Colonic mucosa (tissue), 4 donors: ENCODE results near the gene GPATCH4. TPM values are rescaled to one million over a fixed set of nuclear protein-coding genes. Genes with fewer than 3 reads are reported as not detected.

Experiments
- DNase-seq: peaks from one replicate; pipeline ENCODE4 v3.0.0-alpha.2; 2020
- H3K27ac ChIP-seq: fragments of 200-600 bp; one replicate; pipeline ENCODE4 v1.8.0; 2021
- H3K27me3 ChIP-seq: fragments of 200-600 bp; one replicate; pipeline ENCODE4 v1.8.0; 2021
- H3K36me3 ChIP-seq: fragments of 200-600 bp; one replicate; pipeline ENCODE4 v1.8.0; 2021
- H3K4me1 ChIP-seq: fragments of 200-600 bp; one replicate; pipeline ENCODE4 v1.8.0; 2021; ENCODE audit warnings: mild to moderate bottlenecking
- H3K4me3 ChIP-seq: fragments of 200-600 bp; one replicate; pipeline ENCODE4 v1.8.0; 2021
- H3K9ac ChIP-seq, 2 donors: one replicate each; pipeline ENCODE4 v1.7.0; 2013; ENCODE audit warnings: control low read depth in 2 of 2, low read depth in 2 of 2, low read length in 2 of 2
- H3K9me3 ChIP-seq: fragments of 200-600 bp; one replicate; pipeline ENCODE4 v1.8.0; 2021
- CTCF ChIP-seq: fragments of 200-600 bp; IDR thresholded peaks from one replicate; pipeline ENCODE4 v1.8.0; 2022; ENCODE audit warnings: antibody characterized with exemption, mild to moderate bottlenecking
- intact Hi-C: fragments of 100-400 bp; cut with DNase I; formaldehyde crosslinking; loops from one replicate; pipeline ENCODE4 v1.14.1; 2022
- total RNA-seq, 2 donors: library from RNA; stranded (reverse); fragmentation: NEBNext Ultra II Directional in 1 of 2; extraction: Animal tissue kit (Norgen Biotek cat#: 25700) in 1 of 2; gene quantifications; one replicate each; pipeline ENCODE4 v1.2.1, GENCODE V29; 2021
- donor health status: healthy.
- donor health status: DM: no; HTN: no; CAD: no.
- donor health status: DM: no; HTN: no; CAD: no.

GPATCH4 gene
- total RNA-seq, 2 donors from 2014 or later: 12.3 to 31.3 TPM

- intact Hi-C loops: no loop called here
- TF ChIP-seq CTCF: no peak
- H3K9me3 ChIP-seq: no peaks in the 10 kb centered on the region
- no peaks in the 10 kb centered on the region for H3K36me3 ChIP-seq
- no peaks in the 10 kb centered on the region for H3K4me1 ChIP-seq
- no peaks in the 10 kb centered on the region for H3K27me3 ChIP-seq
- no peak overlapping the region for H3K27ac ChIP-seq
- H3K4me3 ChIP-seq: no peak overlapping the region
- no peak for DNase-seq
- H3K9ac ChIP-seq: no peak overlapping the region
Observed at GRCh38 chr1:156550346-156550745, 50.9 kb downstream of the GPATCH4 start.

- H3K4me1 ChIP-seq: no peaks in the 10 kb centered on the region
- no peak for TF ChIP-seq CTCF
- intact Hi-C loops: no loop called here
Observed at GRCh38 chr1:156549831-156550230, 51.4 kb downstream of the GPATCH4 start.

GRCh38 chr1:156549390-156549789, 51.9 kb downstream of the GPATCH4 start:
- DNase-seq: no peak
- TF ChIP-seq CTCF: no peak
- intact Hi-C loops: no loop called here
- no peak overlapping the region for H3K4me3 ChIP-seq
- no peak overlapping the region for H3K9ac ChIP-seq
- no peaks in the 10 kb centered on the region for H3K27me3 ChIP-seq
- H3K9me3 ChIP-seq: no peaks in the 10 kb centered on the region
- no peak overlapping the region for H3K27ac ChIP-seq
- H3K36me3 ChIP-seq: no peaks in the 10 kb centered on the region
- H3K4me1 ChIP-seq: no peaks in the 10 kb centered on the region

More at GRCh38 chr1:156549831-156550230, 51.4 kb downstream of the GPATCH4 start:
- no peak for DNase-seq
- Histone ChIP-seq H3K36me3 (no peaks in the 10 kb centered on the region), H3K9ac (no peak overlapping the region), H3K9me3 (no peaks in the 10 kb centered on the region), H3K27me3 (no peaks in the 10 kb centered on the region), H3K27ac (no peak overlapping the region), H3K4me3 (no peak overlapping the region)

GRCh38 chr1:156547982-156548381, 53.3 kb downstream of the GPATCH4 start:
- TF ChIP-seq CTCF: no peak
- no peak overlapping the region for H3K27ac ChIP-seq
- H3K36me3 ChIP-seq: no peaks in the 10 kb centered on the region
- H3K4me1 ChIP-seq: no peaks in the 10 kb centered on the region
- DNase-seq: no peak
- H3K9me3 ChIP-seq: no peaks in the 10 kb centered on the region
- no peak overlapping the region for H3K4me3 ChIP-seq
- no peaks in the 10 kb centered on the region for H3K27me3 ChIP-seq
- intact Hi-C loops: no loop called here
- no peak overlapping the region for H3K9ac ChIP-seq

GRCh38 chr1:156547434-156547833, 53.8 kb downstream of the GPATCH4 start:
- Histone ChIP-seq H3K36me3 (no peaks in the 10 kb centered on the region), H3K27me3 (no peaks in the 10 kb centered on the region), H3K9me3 (no peaks in the 10 kb centered on the region), H3K4me1 (no peaks in the 10 kb centered on the region), H3K9ac (no peak overlapping the region), H3K27ac (no peak overlapping the region), H3K4me3 (no peak overlapping the region)
- no peak for TF ChIP-seq CTCF
- DNase-seq: no peak
- intact Hi-C loops: no loop called here

GRCh38 chr1:156546267-156546666, 55.0 kb downstream of the GPATCH4 start:
- Histone ChIP-seq H3K27ac (no peak overlapping the region), H3K36me3 (no peaks in the 10 kb centered on the region), H3K9ac (no peak overlapping the region), H3K27me3 (no peaks in the 10 kb centered on the region), H3K4me3 (no peak overlapping the region), H3K4me1 (no peaks in the 10 kb centered on the region), H3K9me3 (no peaks in the 10 kb centered on the region)
- TF ChIP-seq CTCF: no peak
- intact Hi-C loops: no loop called here
- no peak for DNase-seq
